Adrenal gland (tissue), 5 donors: ENCODE measurements around the gene PAGR1.

Experiments used
- POLR2A ChIP-seq, 2 donors: fragments of 450-650 bp; IDR thresholded peaks; one replicate each; pipeline ENCODE4 v1.6.1; 2017; ENCODE audit warnings: antibody characterized with exemption in 2 of 2, mild to moderate bottlenecking in 2 of 2, moderate library complexity in 1 of 2
- TF ChIP-seq, protein P1 (sequence below), 6 experiments: fragments of 450-650 bp in 4 of 6; fragments of 200-600 bp in 2 of 6; sonication (generic) in 1 of 6; IDR thresholded peaks; 1 replicate in 5 of 6; 2 replicates in 1 of 6; pipeline versions ENCODE4 v1.5.1 to v1.8.0; 2016 to 2021; ENCODE audit warnings: antibody characterized with exemption in 6 of 6, mild to moderate bottlenecking in 2 of 6, moderate library complexity in 1 of 6
- donor health status: DM: no; HTN: no; CAD: no.

DNA sequence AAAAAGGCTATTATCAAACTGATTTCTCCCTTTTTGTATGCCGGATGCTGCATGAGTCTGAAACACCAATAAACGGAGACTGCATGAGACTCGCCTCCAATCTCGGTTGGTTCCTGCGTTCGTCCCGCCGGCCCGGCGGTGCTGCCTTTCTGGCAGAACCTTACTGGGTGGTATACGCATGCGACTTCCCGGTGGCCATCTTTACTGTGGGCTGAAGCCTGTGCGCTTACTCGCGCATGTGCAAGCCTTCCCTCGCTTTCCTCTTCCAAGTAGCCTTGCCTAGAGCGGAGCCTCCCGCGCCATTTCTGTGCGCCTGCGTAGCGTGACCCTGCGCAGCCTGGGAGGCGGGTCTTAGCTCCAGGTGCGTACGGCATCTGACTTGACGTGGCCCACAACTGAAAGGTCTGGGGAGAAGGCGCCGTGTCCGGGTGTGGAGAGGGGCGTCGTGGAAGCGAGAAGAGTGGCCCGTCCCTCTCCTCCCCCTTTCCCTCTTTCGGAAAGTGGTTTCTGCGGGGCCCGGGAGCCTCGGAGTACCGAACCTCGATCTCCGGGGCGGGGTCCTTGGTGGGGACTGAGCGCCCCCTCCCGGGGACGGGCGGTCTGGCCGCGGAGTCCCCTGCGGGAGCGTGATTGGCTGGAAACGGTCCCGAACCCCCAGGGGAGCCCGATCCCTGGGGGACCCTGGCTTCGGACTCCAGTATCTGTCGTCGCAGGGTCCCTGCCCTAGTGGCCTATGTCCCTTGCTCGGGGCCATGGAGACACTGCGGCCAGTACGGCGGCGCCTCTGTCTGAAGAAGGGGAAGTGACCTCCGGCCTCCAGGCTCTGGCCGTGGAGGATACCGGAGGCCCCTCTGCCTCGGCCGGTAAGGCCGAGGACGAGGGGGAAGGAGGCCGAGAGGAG lies at the start of gene PAGR1:
- TF ChIP-seq, protein P1, sequence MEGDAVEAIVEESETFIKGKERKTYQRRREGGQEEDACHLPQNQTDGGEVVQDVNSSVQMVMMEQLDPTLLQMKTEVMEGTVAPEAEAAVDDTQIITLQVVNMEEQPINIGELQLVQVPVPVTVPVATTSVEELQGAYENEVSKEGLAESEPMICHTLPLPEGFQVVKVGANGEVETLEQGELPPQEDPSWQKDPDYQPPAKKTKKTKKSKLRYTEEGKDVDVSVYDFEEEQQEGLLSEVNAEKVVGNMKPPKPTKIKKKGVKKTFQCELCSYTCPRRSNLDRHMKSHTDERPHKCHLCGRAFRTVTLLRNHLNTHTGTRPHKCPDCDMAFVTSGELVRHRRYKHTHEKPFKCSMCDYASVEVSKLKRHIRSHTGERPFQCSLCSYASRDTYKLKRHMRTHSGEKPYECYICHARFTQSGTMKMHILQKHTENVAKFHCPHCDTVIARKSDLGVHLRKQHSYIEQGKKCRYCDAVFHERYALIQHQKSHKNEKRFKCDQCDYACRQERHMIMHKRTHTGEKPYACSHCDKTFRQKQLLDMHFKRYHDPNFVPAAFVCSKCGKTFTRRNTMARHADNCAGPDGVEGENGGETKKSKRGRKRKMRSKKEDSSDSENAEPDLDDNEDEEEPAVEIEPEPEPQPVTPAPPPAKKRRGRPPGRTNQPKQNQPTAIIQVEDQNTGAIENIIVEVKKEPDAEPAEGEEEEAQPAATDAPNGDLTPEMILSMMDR (IDR thresholded peaks at IDR 0.05), result peak; percentile 68 to 89 (median 80)
- TF ChIP-seq POLR2A (IDR thresholded peaks at IDR 0.05), result peak; percentile 51 to 79
